ENCODE measurements around the gene FIBCD1.

FIBCD1 gene

GRCh38 chr9:130872508-130872907 lies 66.5 kb downstream of the FIBCD1 start:
- no peak for TF ChIP-seq CTCF (IDR thresholded peaks at IDR 0.05; ENCODE audit: control extremely low read depth, extremely low read depth, low read depth, missing control alignments)
- DNase-seq (ENCODE audit: extremely low spot score), result no peak
- POLR2A ChIA-PET, result no interaction called here
- CTCF ChIA-PET, result interaction anchor here (3.3 to 12.3 kb wide), 2 partner anchors 56 to 168 kb away, joined by 12 to 318 read pairs; no protein-coding TSS in a partner anchor

- no peak for TF ChIP-seq CTCF (IDR thresholded peaks at IDR 0.05; ENCODE audit: control extremely low read depth, extremely low read depth, low read depth, missing control alignments)
- CTCF ChIA-PET, result interaction anchor here (1.1 to 12.3 kb wide), 4 partner anchors 56 to 174 kb away, joined by 4 to 318 read pairs (median 10); no protein-coding TSS in a partner anchor
- DNase-seq (ENCODE audit: extremely low spot score), result no peak
- POLR2A ChIA-PET, result no interaction called here
These were observed 67.0 kb downstream of the FIBCD1 start for GRCh38 chr9:130872093-130872492.

- CTCF ChIA-PET, result interaction anchor here (1.1 to 12.3 kb wide), 6 partner anchors 10 to 175 kb away, joined by 4 to 318 read pairs (median 8); no protein-coding TSS in a partner anchor
- POLR2A ChIA-PET, result no interaction called here
These were observed 67.5 kb downstream of the FIBCD1 start for GRCh38 chr9:130871395-130872062.

GRCh38 chr9:130870491-130871381 lies 68.3 kb downstream of the FIBCD1 start:
- ChIA-PET POLR2A (no interaction called here), CTCF (interaction anchor here (0.7 to 12.3 kb wide), 29 partner anchors 9 to 492 kb away, joined by 3 to 318 read pairs (median 7); no protein-coding TSS in a partner anchor)
- DNase-seq (ENCODE audit: extremely low spot score), result peak; percentile 81
- TF ChIP-seq CTCF (IDR thresholded peaks at IDR 0.05; ENCODE audit: control extremely low read depth, extremely low read depth, low read depth, missing control alignments), result no peak

More at GRCh38 chr9:130871395-130872062, 67.5 kb downstream of the FIBCD1 start:
- no peak for DNase-seq (ENCODE audit: extremely low spot score)
- no peak for TF ChIP-seq CTCF (IDR thresholded peaks at IDR 0.05; ENCODE audit: control extremely low read depth, extremely low read depth, low read depth, missing control alignments)

GRCh38 chr9:130869250-130869649 lies 69.8 kb downstream of the FIBCD1 start:
- DNase-seq (ENCODE audit: extremely low spot score), result no peak
- ChIA-PET POLR2A (no interaction called here), CTCF (interaction anchor here (0.8 to 12.3 kb wide), 25 partner anchors 11 to 409 kb away, joined by 3 to 318 read pairs (median 5); no protein-coding TSS in a partner anchor)
- no peak for TF ChIP-seq CTCF (IDR thresholded peaks at IDR 0.05; ENCODE audit: control extremely low read depth, extremely low read depth, low read depth, missing control alignments)

GRCh38 chr9:130868230-130868629 lies 70.8 kb downstream of the FIBCD1 start:
- ChIA-PET POLR2A (no interaction called here), CTCF (interaction anchor here (1.0 to 12.3 kb wide), 6 partner anchors 10 to 179 kb away, joined by 3 to 318 read pairs (median 51); no protein-coding TSS in a partner anchor)
- no peak for DNase-seq (ENCODE audit: extremely low spot score)
- no peak for TF ChIP-seq CTCF (IDR thresholded peaks at IDR 0.05; ENCODE audit: control extremely low read depth, extremely low read depth, low read depth, missing control alignments)
